Activated CD8-positive, alpha-beta memory T cell treated with anti-CD3 and anti-CD28 coated beads for 1 hour (primary cell): ENCODE results near the gene LHX8.

Experiments
- DNase-seq, 2 donors: peaks; one replicate each; pipeline ENCODE4 v3.0.0-alpha.2; 2020; ENCODE audit warnings: low read depth in 1 of 2; ENCODE audit errors: extremely low read depth in 1 of 2

Gene LHX8

GRCh38 chr1:75202751-75203150, 68.6 kb downstream of the LHX8 start:
- DNase-seq, result no peak

- no peak for DNase-seq
These were observed 69.5 kb downstream of the LHX8 start for GRCh38 chr1:75203415-75204277.

- no peak for DNase-seq
These were observed 74.7 kb downstream of the LHX8 start for GRCh38 chr1:75208862-75209261.
